ENCODE measurements around the gene CMPK2. TPM values are rescaled to one million over a fixed set of nuclear protein-coding genes. Genes with fewer than 3 reads are reported as not detected.

The CMPK2 gene
- total RNA-seq, 1 donor from 2014 or later: 1.9 TPM

- Mint-ChIP-seq H3K9me3 (peaks cover 19% of the 10 kb centered on the region), H3K36me3 (ENCODE audit: low read depth) (peaks cover 51% of the 10 kb centered on the region), H3K4me1 (no peaks in the 10 kb centered on the region), H3K4me3 (no peak overlapping the region), H3K27ac (no peak overlapping the region), H3K27me3 (no peaks in the 10 kb centered on the region)
- ATAC-seq (ENCODE audit: low read depth) (no peak), DNase-seq (no peak)
- ChIA-PET POLR2A (no interaction called here), CTCF (no interaction called here)
- intact Hi-C loops (cut with micrococcal nuclease): no loop called here
- no peak for TF ChIP-seq CTCF (IDR thresholded peaks at IDR 0.05)
Observed at GRCh38 chr2:6854416-6854815, 11.3 kb downstream of the CMPK2 start.

GRCh38 chr2:6852195-6852594 is 13.5 kb downstream of the CMPK2 start:
- DNase-seq (no peak), ATAC-seq (ENCODE audit: low read depth) (no peak)
- Mint-ChIP-seq H3K9me3 (peaks cover 18% of the 10 kb centered on the region), H3K27me3 (no peaks in the 10 kb centered on the region), H3K4me1 (no peaks in the 10 kb centered on the region), H3K27ac (no peak overlapping the region), H3K36me3 (ENCODE audit: low read depth) (peaks cover 55% of the 10 kb centered on the region), H3K4me3 (no peak overlapping the region)
- no peak for TF ChIP-seq CTCF (IDR thresholded peaks at IDR 0.05)
- intact Hi-C loops (cut with micrococcal nuclease): no loop called here
- ChIA-PET CTCF (no interaction called here), POLR2A (no interaction called here)

GRCh38 chr2:6846967-6847681 is 18.6 kb downstream of the CMPK2 start:
- ATAC-seq (ENCODE audit: low read depth) (no peak), DNase-seq (no peak)
- CTCF ChIA-PET: no interaction called here
- H3K4me1 Mint-ChIP-seq: no peaks in the 10 kb centered on the region
- no peak for TF ChIP-seq CTCF (IDR thresholded peaks at IDR 0.05)
- intact Hi-C loops (cut with micrococcal nuclease): no loop called here
- peaks cover 60% of the 10 kb centered on the region for H3K36me3 Mint-ChIP-seq (ENCODE audit: low read depth)
- no peak overlapping the region for H3K4me3 Mint-ChIP-seq
- POLR2A ChIA-PET: no interaction called here
- peaks cover 49% of the 10 kb centered on the region for H3K9me3 Mint-ChIP-seq
- no peaks in the 10 kb centered on the region for H3K27me3 Mint-ChIP-seq
- no peak overlapping the region for H3K27ac Mint-ChIP-seq

GRCh38 chr2:6846540-6846939 is 19.2 kb downstream of the CMPK2 start:
- POLR2A ChIA-PET: no interaction called here
- Mint-ChIP-seq H3K4me3 (no peak overlapping the region), H3K27ac (no peak overlapping the region)

GRCh38 chr2:6845903-6846302 is 19.8 kb downstream of the CMPK2 start:
- POLR2A ChIA-PET: no interaction called here
- no peaks in the 10 kb centered on the region for H3K4me1 Mint-ChIP-seq
- TF ChIP-seq CTCF (IDR thresholded peaks at IDR 0.05): no peak
- H3K27ac Mint-ChIP-seq: no peak overlapping the region
- H3K36me3 Mint-ChIP-seq (ENCODE audit: low read depth): peaks cover 59% of the 10 kb centered on the region
- CTCF ChIA-PET: no interaction called here
- no peaks in the 10 kb centered on the region for H3K27me3 Mint-ChIP-seq
- DNase-seq (no peak), ATAC-seq (ENCODE audit: low read depth) (no peak)
- H3K9me3 Mint-ChIP-seq: peaks cover 56% of the 10 kb centered on the region
- H3K4me3 Mint-ChIP-seq: no peak overlapping the region
- intact Hi-C loops (cut with micrococcal nuclease): no loop called here

More at GRCh38 chr2:6846540-6846939, 19.2 kb downstream of the CMPK2 start:
- Mint-ChIP-seq H3K36me3 (ENCODE audit: low read depth) (peaks cover 58% of the 10 kb centered on the region), H3K4me1 (no peaks in the 10 kb centered on the region), H3K27me3 (no peaks in the 10 kb centered on the region), H3K9me3 (peaks cover 52% of the 10 kb centered on the region)
- TF ChIP-seq CTCF (IDR thresholded peaks at IDR 0.05): no peak
- ATAC-seq (ENCODE audit: low read depth): no peak
- intact Hi-C loops (cut with micrococcal nuclease): no loop called here
- no peak for DNase-seq
- CTCF ChIA-PET: no interaction called here

Data from activated B cell treated with CpG ODN at 0.5 μM for 24 hours (primary cell).